PFSK-1 (cell line): ENCODE measurements around the gene SH2D3C.

Source experiments
- FOXP2 ChIP-seq: optimal IDR thresholded peaks from 2 replicates; pipeline ENCODE3; 2011; ENCODE audit warnings: borderline replicate concordance, control low read depth, inconsistent platforms; ENCODE audit not compliant: insufficient read depth; ENCODE audit errors: extremely low read length, extremely low read depth
- POLR2AphosphoS5 ChIP-seq: IDR thresholded peaks from 2 replicates; pipeline ENCODE4 v1.6.1; 2012; ENCODE audit warnings: low read depth, mild to moderate bottlenecking, control low read depth, low read length, moderate library complexity
- SIN3A ChIP-seq: IDR thresholded peaks from 2 replicates; pipeline ENCODE4 v1.6.1; 2012; ENCODE audit warnings: mild to moderate bottlenecking, low read length, moderate library complexity, borderline replicate concordance; ENCODE audit not compliant: insufficient read depth
- TAF1 ChIP-seq: IDR thresholded peaks from 2 replicates; pipeline ENCODE4 v1.6.1; 2012; ENCODE audit warnings: low read length, control low read depth, borderline replicate concordance; ENCODE audit not compliant: insufficient read depth
- TF ChIP-seq, protein P1 (sequence below), 2 experiments: IDR thresholded peaks; 2 replicates each; pipeline versions ENCODE4 v1.6.1 to v1.8.0; 2011 to 2012; ENCODE audit warnings: low read depth in 2 of 2, low read length in 2 of 2, control low read depth in 1 of 2, inconsistent platforms in 1 of 2, mild to moderate bottlenecking in 1 of 2, moderate library complexity in 1 of 2; ENCODE audit not compliant: insufficient read depth in 1 of 2

The SH2D3C gene

DNA sequence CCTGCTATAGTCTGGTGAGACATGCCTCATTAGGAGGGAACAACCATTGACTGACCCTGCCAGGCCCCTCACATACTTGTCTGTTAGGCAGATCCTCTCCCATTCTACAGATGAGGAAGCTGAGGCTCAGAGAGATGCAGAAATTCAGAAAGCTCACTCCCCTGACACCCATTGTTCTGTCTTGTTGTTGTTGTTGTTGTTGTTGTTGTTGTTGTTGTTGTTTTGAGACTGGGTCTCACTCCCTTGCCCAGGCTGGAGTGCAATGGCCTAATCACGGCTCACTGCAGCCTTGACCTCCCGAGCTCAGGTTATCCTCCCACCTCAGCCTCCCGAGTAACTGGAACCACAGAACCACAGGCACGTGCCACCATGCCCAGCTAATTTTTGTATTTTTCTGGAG is 84.8 kb downstream of the SH2D3C start:
- TF ChIP-seq POLR2AphosphoS5 (no peak), TAF1 (no peak), SIN3A (no peak), FOXP2 (no peak)
- TF ChIP-seq, protein P1, sequence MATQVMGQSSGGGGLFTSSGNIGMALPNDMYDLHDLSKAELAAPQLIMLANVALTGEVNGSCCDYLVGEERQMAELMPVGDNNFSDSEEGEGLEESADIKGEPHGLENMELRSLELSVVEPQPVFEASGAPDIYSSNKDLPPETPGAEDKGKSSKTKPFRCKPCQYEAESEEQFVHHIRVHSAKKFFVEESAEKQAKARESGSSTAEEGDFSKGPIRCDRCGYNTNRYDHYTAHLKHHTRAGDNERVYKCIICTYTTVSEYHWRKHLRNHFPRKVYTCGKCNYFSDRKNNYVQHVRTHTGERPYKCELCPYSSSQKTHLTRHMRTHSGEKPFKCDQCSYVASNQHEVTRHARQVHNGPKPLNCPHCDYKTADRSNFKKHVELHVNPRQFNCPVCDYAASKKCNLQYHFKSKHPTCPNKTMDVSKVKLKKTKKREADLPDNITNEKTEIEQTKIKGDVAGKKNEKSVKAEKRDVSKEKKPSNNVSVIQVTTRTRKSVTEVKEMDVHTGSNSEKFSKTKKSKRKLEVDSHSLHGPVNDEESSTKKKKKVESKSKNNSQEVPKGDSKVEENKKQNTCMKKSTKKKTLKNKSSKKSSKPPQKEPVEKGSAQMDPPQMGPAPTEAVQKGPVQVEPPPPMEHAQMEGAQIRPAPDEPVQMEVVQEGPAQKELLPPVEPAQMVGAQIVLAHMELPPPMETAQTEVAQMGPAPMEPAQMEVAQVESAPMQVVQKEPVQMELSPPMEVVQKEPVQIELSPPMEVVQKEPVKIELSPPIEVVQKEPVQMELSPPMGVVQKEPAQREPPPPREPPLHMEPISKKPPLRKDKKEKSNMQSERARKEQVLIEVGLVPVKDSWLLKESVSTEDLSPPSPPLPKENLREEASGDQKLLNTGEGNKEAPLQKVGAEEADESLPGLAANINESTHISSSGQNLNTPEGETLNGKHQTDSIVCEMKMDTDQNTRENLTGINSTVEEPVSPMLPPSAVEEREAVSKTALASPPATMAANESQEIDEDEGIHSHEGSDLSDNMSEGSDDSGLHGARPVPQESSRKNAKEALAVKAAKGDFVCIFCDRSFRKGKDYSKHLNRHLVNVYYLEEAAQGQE (IDR thresholded peaks at IDR 0.05; ENCODE audit: insufficient read depth in 1 of 2, low read depth in 2 of 2, low read length in 2 of 2): no peak

DNA sequence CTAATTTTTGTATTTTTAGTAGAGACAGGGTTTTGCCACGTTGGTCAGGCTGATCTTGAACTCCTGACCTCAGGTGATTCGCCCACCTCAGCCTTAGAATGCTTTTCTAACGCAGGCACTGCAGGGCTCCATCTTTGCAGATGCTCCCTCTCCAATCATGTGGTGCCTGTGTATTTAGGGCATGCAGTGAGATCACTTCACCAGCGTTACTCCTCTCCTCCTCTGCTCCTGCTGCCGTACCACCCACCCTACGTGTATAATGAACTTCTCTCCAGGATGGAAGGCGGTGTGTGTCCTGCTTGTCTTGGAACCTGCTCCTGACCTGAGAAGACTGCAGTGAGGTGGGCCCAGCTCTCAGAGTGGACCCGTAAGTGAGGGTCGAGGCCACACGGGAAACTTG is 85.3 kb downstream of the SH2D3C start:
- no peak for TF ChIP-seq SIN3A
- no peak for TF ChIP-seq POLR2AphosphoS5
- TF ChIP-seq TAF1: no peak
- TF ChIP-seq FOXP2: no peak
- TF ChIP-seq, protein P1 (IDR thresholded peaks at IDR 0.05; ENCODE audit: insufficient read depth in 1 of 2, low read depth in 2 of 2, low read length in 2 of 2): no peak

DNA sequence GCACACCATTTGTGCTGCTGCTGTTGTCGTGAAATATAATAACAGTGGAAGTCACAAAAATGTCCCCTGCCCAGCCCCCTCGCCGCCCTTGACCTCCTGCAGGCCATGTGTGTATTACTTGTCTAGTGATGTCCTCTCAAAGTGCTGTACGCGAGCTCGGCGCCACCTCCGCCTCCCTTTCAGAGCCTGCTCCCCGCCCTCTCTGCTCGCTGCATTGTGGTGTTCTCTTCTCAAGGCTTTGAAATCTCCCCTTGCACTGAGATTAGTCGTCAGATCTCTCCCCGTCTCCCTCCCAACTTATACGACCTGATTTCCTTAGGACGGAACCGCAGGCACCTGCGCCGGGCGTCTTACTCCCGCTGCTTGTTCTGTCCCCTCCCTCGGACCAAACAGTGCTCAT is 86.4 kb downstream of the SH2D3C start:
- no peak for TF ChIP-seq POLR2AphosphoS5
- no peak for TF ChIP-seq SIN3A
- TF ChIP-seq, protein P1 (IDR thresholded peaks at IDR 0.05; ENCODE audit: insufficient read depth in 1 of 2, low read depth in 2 of 2, low read length in 2 of 2): no peak
- no peak for TF ChIP-seq FOXP2
- no peak for TF ChIP-seq TAF1

DNA sequence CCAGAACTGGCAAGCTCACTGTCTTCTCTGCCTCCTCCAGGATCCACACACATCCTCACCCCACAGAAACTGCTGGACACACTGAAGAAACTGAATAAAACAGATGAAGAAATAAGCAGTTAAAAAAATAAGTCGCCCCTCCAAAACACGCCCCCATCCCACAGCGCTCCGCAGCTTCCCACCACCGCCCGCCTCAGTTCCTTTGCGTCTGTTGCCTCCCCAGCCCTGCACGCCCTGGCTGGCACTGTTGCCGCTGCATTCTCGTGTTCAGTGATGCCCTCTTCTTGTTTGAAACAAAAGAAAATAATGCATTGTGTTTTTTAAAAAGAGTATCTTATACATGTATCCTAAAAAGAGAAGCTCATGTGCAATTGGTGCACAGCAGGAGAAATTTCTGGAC is 87.7 kb downstream of the SH2D3C start:
- no peak for TF ChIP-seq POLR2AphosphoS5
- no peak for TF ChIP-seq SIN3A
- no peak for TF ChIP-seq TAF1
- TF ChIP-seq, protein P1 (IDR thresholded peaks at IDR 0.05; ENCODE audit: insufficient read depth in 1 of 2, low read depth in 2 of 2, low read length in 2 of 2): no peak
- TF ChIP-seq FOXP2: no peak
